GM12865 (cell line): ENCODE results near the gene IFITM1.

Experiments
- DNase-seq: peaks from one replicate; pipeline ENCODE4 v3.0.0; 2010; ENCODE audit warnings: low read depth
- H3K4me3 ChIP-seq: 2 replicates; pipeline ENCODE4 v1.5.1; 2011; ENCODE audit warnings: mild to moderate bottlenecking, low read depth, low read length, control low read depth
- CTCF ChIP-seq: IDR thresholded peaks from 2 replicates; pipeline ENCODE4 v1.5.1; 2011; ENCODE audit warnings: low read length, control low read depth, low read depth, inconsistent platforms; ENCODE audit not compliant: insufficient read depth; ENCODE audit errors: missing control alignments

IFITM1 gene

GRCh38 chr11:279966-280705, 33.7 kb upstream of the IFITM1 start:
- no peak overlapping the region for H3K4me3 ChIP-seq
- no peak for DNase-seq

GRCh38 chr11:280706-281485, 32.9 kb upstream of the IFITM1 start:
- DNase-seq: no peak
- no peak overlapping the region for H3K4me3 ChIP-seq
- TF ChIP-seq CTCF: no peak

More at GRCh38 chr11:279966-280705, 33.7 kb upstream of the IFITM1 start:
- TF ChIP-seq CTCF: no peak

- no peak for TF ChIP-seq CTCF
- H3K4me3 ChIP-seq: no peak overlapping the region
- DNase-seq: no peak
These were observed 32.2 kb upstream of the IFITM1 start for GRCh38 chr11:281486-282161.

GRCh38 chr11:282171-282570, 31.7 kb upstream of the IFITM1 start:
- no peak for DNase-seq
- TF ChIP-seq CTCF: no peak

GRCh38 chr11:282630-283360, 31.0 kb upstream of the IFITM1 start:
- DNase-seq: no peak
- no peak for TF ChIP-seq CTCF
- H3K4me3 ChIP-seq: no peak overlapping the region

More at GRCh38 chr11:282171-282570, 31.7 kb upstream of the IFITM1 start:
- H3K4me3 ChIP-seq: no peak overlapping the region

- H3K4me3 ChIP-seq: no peak overlapping the region
- no peak for DNase-seq
- no peak for TF ChIP-seq CTCF
These were observed 30.3 kb upstream of the IFITM1 start for GRCh38 chr11:283405-284104.
